HCT116 (cell line): ENCODE data around the gene MSH2.

Experiments
- EZH2 ChIP-seq: fragments of 200-600 bp; sonication (generic); IDR thresholded peaks from 2 replicates; pipeline ENCODE4 v1.6.1; 2017; ENCODE audit warnings: antibody characterized with exemption, mixed run types
- EZH2phosphoT487 ChIP-seq: fragments of 200-600 bp; IDR thresholded peaks from 2 replicates; pipeline ENCODE4 v1.6.1; 2018; ENCODE audit warnings: antibody characterized with exemption, borderline replicate concordance
- POLR2A ChIP-seq: IDR thresholded peaks from 2 replicates; pipeline ENCODE4 v1.7.0; 2011; ENCODE audit warnings: borderline replicate concordance; ENCODE audit not compliant: insufficient read depth, insufficient read length; ENCODE audit errors: extremely low read depth
- POLR2AphosphoS5 ChIP-seq: IDR thresholded peaks from 2 replicates; pipeline ENCODE4 v1.6.1; 2011; ENCODE audit warnings: mild to moderate bottlenecking, low read depth, low read length, moderate library complexity
- TF ChIP-seq, protein P1 (sequence below), 3 experiments: fragments of 200-600 bp in 1 of 3; sonication (generic) in 1 of 3; IDR thresholded peaks in 2 of 3; conservative IDR thresholded peaks in 1 of 3; 2 replicates each; pipeline ENCODE4 v1.5.1; 2012 to 2017; ENCODE audit warnings: low read depth in 2 of 3, low read length in 2 of 3, antibody characterized with exemption in 1 of 3, borderline replicate concordance in 1 of 3, control low read depth in 1 of 3, mild to moderate bottlenecking in 1 of 3, mixed read lengths in 1 of 3, mixed run types in 1 of 3, moderate library complexity in 1 of 3; ENCODE audit not compliant: insufficient read depth in 1 of 3
- TF ChIP-seq, protein P2 (sequence below): IDR thresholded peaks from 2 replicates; pipeline ENCODE4 v1.6.1; 2012; ENCODE audit warnings: low read depth

DNA sequence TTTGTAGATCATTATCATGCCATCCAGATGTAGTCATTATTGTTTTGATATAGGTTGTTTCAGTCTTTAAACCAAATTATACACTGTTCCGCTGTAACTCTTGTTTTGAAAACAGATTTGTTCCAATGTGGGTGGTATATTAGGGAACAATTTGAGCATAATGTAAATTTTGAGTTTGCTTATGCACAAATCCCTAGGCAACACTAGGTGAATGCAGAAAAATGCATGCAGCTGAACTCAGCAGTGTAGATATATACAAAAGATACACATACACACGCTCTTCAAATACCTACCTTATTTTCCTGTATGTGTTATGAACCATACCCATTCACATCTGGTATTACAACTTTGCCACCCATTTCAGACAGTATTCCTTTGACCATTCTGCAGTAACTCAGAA, 35.8 kb downstream of the MSH2 start:
- TF ChIP-seq, protein P1, sequence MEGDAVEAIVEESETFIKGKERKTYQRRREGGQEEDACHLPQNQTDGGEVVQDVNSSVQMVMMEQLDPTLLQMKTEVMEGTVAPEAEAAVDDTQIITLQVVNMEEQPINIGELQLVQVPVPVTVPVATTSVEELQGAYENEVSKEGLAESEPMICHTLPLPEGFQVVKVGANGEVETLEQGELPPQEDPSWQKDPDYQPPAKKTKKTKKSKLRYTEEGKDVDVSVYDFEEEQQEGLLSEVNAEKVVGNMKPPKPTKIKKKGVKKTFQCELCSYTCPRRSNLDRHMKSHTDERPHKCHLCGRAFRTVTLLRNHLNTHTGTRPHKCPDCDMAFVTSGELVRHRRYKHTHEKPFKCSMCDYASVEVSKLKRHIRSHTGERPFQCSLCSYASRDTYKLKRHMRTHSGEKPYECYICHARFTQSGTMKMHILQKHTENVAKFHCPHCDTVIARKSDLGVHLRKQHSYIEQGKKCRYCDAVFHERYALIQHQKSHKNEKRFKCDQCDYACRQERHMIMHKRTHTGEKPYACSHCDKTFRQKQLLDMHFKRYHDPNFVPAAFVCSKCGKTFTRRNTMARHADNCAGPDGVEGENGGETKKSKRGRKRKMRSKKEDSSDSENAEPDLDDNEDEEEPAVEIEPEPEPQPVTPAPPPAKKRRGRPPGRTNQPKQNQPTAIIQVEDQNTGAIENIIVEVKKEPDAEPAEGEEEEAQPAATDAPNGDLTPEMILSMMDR (IDR thresholded peaks at IDR 0.05 in 2 of 3, conservative IDR thresholded peaks at IDR 0.05 in 1 of 3; ENCODE audit: borderline replicate concordance in 1 of 3, insufficient read depth in 1 of 3, low read depth in 2 of 3, low read length in 2 of 3): no peak
- TF ChIP-seq, protein P2, sequence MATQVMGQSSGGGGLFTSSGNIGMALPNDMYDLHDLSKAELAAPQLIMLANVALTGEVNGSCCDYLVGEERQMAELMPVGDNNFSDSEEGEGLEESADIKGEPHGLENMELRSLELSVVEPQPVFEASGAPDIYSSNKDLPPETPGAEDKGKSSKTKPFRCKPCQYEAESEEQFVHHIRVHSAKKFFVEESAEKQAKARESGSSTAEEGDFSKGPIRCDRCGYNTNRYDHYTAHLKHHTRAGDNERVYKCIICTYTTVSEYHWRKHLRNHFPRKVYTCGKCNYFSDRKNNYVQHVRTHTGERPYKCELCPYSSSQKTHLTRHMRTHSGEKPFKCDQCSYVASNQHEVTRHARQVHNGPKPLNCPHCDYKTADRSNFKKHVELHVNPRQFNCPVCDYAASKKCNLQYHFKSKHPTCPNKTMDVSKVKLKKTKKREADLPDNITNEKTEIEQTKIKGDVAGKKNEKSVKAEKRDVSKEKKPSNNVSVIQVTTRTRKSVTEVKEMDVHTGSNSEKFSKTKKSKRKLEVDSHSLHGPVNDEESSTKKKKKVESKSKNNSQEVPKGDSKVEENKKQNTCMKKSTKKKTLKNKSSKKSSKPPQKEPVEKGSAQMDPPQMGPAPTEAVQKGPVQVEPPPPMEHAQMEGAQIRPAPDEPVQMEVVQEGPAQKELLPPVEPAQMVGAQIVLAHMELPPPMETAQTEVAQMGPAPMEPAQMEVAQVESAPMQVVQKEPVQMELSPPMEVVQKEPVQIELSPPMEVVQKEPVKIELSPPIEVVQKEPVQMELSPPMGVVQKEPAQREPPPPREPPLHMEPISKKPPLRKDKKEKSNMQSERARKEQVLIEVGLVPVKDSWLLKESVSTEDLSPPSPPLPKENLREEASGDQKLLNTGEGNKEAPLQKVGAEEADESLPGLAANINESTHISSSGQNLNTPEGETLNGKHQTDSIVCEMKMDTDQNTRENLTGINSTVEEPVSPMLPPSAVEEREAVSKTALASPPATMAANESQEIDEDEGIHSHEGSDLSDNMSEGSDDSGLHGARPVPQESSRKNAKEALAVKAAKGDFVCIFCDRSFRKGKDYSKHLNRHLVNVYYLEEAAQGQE: no peak
- TF ChIP-seq POLR2A (no peak), POLR2AphosphoS5 (no peak), EZH2 (no peak), EZH2phosphoT487 (no peak)
